Occipital lobe (tissue), 2 donors: Measurements from ENCODE around the gene GATA5. TPM values are rescaled to one million over a fixed set of nuclear protein-coding genes. Genes with fewer than 3 reads are reported as not detected.

Experiments
- DNase-seq: peaks from one replicate; lab custom pipeline; 2025; lab: John Stamatoyannopoulos, UW
- total RNA-seq: library from RNA; depleted of rRNA; stranded (reverse); fragments of >200 nt; gene quantifications from one replicate; pipeline ENCODE4 v1.2.3, GENCODE V29; 2014

Gene GATA5
- total RNA-seq, 1 donor from 2014 or later = 0.16 TPM

GRCh38 chr20:62417981-62418708 lies 57.6 kb downstream of the GATA5 start:
- DNase-seq = no peak

GRCh38 chr20:62416651-62417637 lies 58.9 kb downstream of the GATA5 start:
- DNase-seq = no peak

- DNase-seq = no peak
These were observed 60.3 kb downstream of the GATA5 start for GRCh38 chr20:62415354-62416111.

- DNase-seq = no peak
These were observed 61.8 kb downstream of the GATA5 start for GRCh38 chr20:62413896-62414481.

Other genes with a start within 250 kb of the GATA5 start
- gene OSBPL2, start 237.5 kb downstream of the GATA5 start, total RNA-seq = 39.8 TPM
- 30.6 TPM for gene ADRM1, start 173.0 kb downstream of the GATA5 start, total RNA-seq
- 11.2 TPM for gene LAMA5, start 108.7 kb downstream of the GATA5 start, total RNA-seq
- gene RPS21, start 88.9 kb downstream of the GATA5 start, total RNA-seq = 715 TPM
- 2.3 TPM for gene CABLES2, start 68.7 kb downstream of the GATA5 start, total RNA-seq
- not detected for gene RBBP8NL, start 48.5 kb downstream of the GATA5 start, total RNA-seq
- 1.6 TPM for gene SLCO4A1, start 166.5 kb upstream of the GATA5 start, total RNA-seq
- gene NTSR1, start 232.8 kb upstream of the GATA5 start, total RNA-seq = 6.7 TPM